Thymus (tissue), 11 donors: Measurements from ENCODE around the gene ASCC1. TPM values are rescaled to one million over a fixed set of nuclear protein-coding genes. Genes with fewer than 3 reads are reported as not detected.

Source experiments
- DNase-seq, 9 donors: peaks; one replicate each; pipeline ENCODE4 v3.0.0-alpha.2; 2013; ENCODE audit warnings: low spot score in 9 of 9, low read depth in 6 of 9, missing footprints in 1 of 9
- H3K27ac ChIP-seq, 2 donors: one replicate each; pipeline ENCODE4 v1.5.1; 2013; ENCODE audit warnings: control low read depth in 1 of 2, low read depth in 1 of 2, low read length in 1 of 2, mild to moderate bottlenecking in 1 of 2, moderate library complexity in 1 of 2
- H3K27me3 ChIP-seq, 2 donors: one replicate each; pipeline ENCODE4 v1.5.1; 2013; ENCODE audit warnings: low read length in 1 of 2; ENCODE audit not compliant: control insufficient read depth in 2 of 2, insufficient read depth in 1 of 2
- H3K36me3 ChIP-seq, 2 donors: one replicate each; pipeline ENCODE4 v1.5.1; 2013; ENCODE audit warnings: low read length in 1 of 2, mild to moderate bottlenecking in 1 of 2, moderate library complexity in 1 of 2; ENCODE audit not compliant: control insufficient read depth in 2 of 2, insufficient read depth in 2 of 2
- H3K4me1 ChIP-seq, 2 donors: one replicate each; pipeline ENCODE4 v1.5.1; 2013; ENCODE audit warnings: low read length in 2 of 2; ENCODE audit not compliant: control insufficient read depth in 2 of 2, insufficient read depth in 2 of 2
- H3K4me3 ChIP-seq, 2 donors: one replicate each; pipeline ENCODE4 v1.5.1; 2013; ENCODE audit warnings: low read length in 2 of 2, control low read depth in 1 of 2, mild to moderate bottlenecking in 1 of 2
- H3K9me3 ChIP-seq, 2 donors: one replicate each; pipeline ENCODE4 v1.5.1; 2013; ENCODE audit warnings: low read length in 1 of 2, mild to moderate bottlenecking in 1 of 2; ENCODE audit not compliant: control insufficient read depth in 2 of 2, insufficient read depth in 1 of 2
- WGBS: extraction: QIAGEN DNeasy Blood & Tissue Kit; methylation state at CpG from one replicate; pipeline ENCODE4 v1.1.7; 2013; 5-methylcytosine and 5-hydroxymethylcytosine counted together
- polyA plus RNA-seq: library from polyadenylated mRNA; stranded (reverse); fragments of 200-250 nt; gene quantifications from one replicate; pipeline ENCODE4 v1.2.3, GENCODE V29; 2013
- total RNA-seq: library from RNA; stranded (reverse); fragments of 120-200 nt; gene quantifications from one replicate; pipeline ENCODE4 v1.2.4, GENCODE V29; 2013
- donor health status: healthy.

ASCC1 gene
- total and polyA plus RNA-seq, 2 donors = 22.1 to 29.7 TPM

- peak in 4 of 9 donors; percentile 18 to 58 (median 28) for DNase-seq
- 71% methylated on average over 10 of the region's 10 CpGs for WGBS
- Histone ChIP-seq H3K9me3 (peaks cover 0 to 5% of the 10 kb centered on the region in 2 donors), H3K36me3 (peaks cover 0 to 5% of the 10 kb centered on the region in 2 donors), H3K27ac (peak overlapping the region; percentile 45 to 71), H3K4me3 (no peak overlapping the region), H3K27me3 (no peaks in the 10 kb centered on the region), H3K4me1 (peaks cover 10 to 20% of the 10 kb centered on the region in 2 donors)
Observed at GRCh38 chr10:72134785-72135767, 81.0 kb downstream of the ASCC1 start.

- Histone ChIP-seq H3K36me3 (peaks cover 0 to 5% of the 10 kb centered on the region in 2 donors), H3K4me1 (peaks cover 10 to 20% of the 10 kb centered on the region in 2 donors), H3K4me3 (no peak overlapping the region), H3K27ac (no peak overlapping the region), H3K9me3 (peaks cover 0 to 5% of the 10 kb centered on the region in 2 donors), H3K27me3 (no peaks in the 10 kb centered on the region)
- DNase-seq = no peak
Observed at GRCh38 chr10:72133517-72133916, 82.6 kb downstream of the ASCC1 start.

GRCh38 chr10:72132854-72133253 lies 83.2 kb downstream of the ASCC1 start:
- 96% methylated on average over 4 of the region's 4 CpGs for WGBS
- Histone ChIP-seq H3K36me3 (peaks cover 0 to 5% of the 10 kb centered on the region in 2 donors), H3K9me3 (peaks cover 0 to 5% of the 10 kb centered on the region in 2 donors), H3K4me1 (peaks cover 10 to 20% of the 10 kb centered on the region in 2 donors), H3K27me3 (no peaks in the 10 kb centered on the region), H3K4me3 (no peak overlapping the region), H3K27ac (no peak overlapping the region)
- DNase-seq = no peak

GRCh38 chr10:72127571-72127970 lies 88.5 kb downstream of the ASCC1 start:
- Histone ChIP-seq H3K9me3 (no peaks in the 10 kb centered on the region), H3K4me3 (no peak overlapping the region), H3K4me1 (no peaks in the 10 kb centered on the region), H3K27ac (no peak overlapping the region), H3K27me3 (no peaks in the 10 kb centered on the region), H3K36me3 (peaks cover 0 to 2% of the 10 kb centered on the region in 2 donors)
- 98% methylated on average over 2 of the region's 2 CpGs for WGBS
- no peak for DNase-seq

- peaks cover 0 to 2% of the 10 kb centered on the region in 2 donors for H3K36me3 ChIP-seq
- no peak for DNase-seq
- WGBS = 99% methylated on average over 3 of the region's 3 CpGs
Observed at GRCh38 chr10:72126872-72127232, 89.2 kb downstream of the ASCC1 start.

GRCh38 chr10:72126184-72126871 lies 89.7 kb downstream of the ASCC1 start:
- Histone ChIP-seq H3K9me3 (no peaks in the 10 kb centered on the region), H3K36me3 (peaks cover 0 to 2% of the 10 kb centered on the region in 2 donors), H3K27me3 (no peaks in the 10 kb centered on the region), H3K27ac (no peak overlapping the region), H3K4me3 (no peak overlapping the region), H3K4me1 (no peaks in the 10 kb centered on the region)
- WGBS = 97% methylated on average over 3 of the region's 3 CpGs
- peak in 1 of 9 donors; percentile 45 for DNase-seq

More at GRCh38 chr10:72126872-72127232, 89.2 kb downstream of the ASCC1 start:
- Histone ChIP-seq H3K27ac (no peak overlapping the region), H3K9me3 (no peaks in the 10 kb centered on the region), H3K4me3 (no peak overlapping the region), H3K27me3 (no peaks in the 10 kb centered on the region), H3K4me1 (no peaks in the 10 kb centered on the region)

- 100% methylated on average over 1 of the region's 1 CpG for WGBS
- peak overlapping the region in 1 of 2 donors; percentile 31 for H3K27ac ChIP-seq
- no peaks in the 10 kb centered on the region for H3K27me3 ChIP-seq
- no peaks in the 10 kb centered on the region for H3K4me1 ChIP-seq
- peaks cover 0 to 2% of the 10 kb centered on the region in 2 donors for H3K36me3 ChIP-seq
- DNase-seq = no peak
- H3K4me3 ChIP-seq = no peak overlapping the region
- H3K9me3 ChIP-seq = no peaks in the 10 kb centered on the region
Observed at GRCh38 chr10:72124989-72125388, 91.1 kb downstream of the ASCC1 start.

- Histone ChIP-seq H3K4me3 (no peak overlapping the region), H3K9me3 (no peaks in the 10 kb centered on the region), H3K27me3 (no peaks in the 10 kb centered on the region), H3K4me1 (no peaks in the 10 kb centered on the region), H3K27ac (no peak overlapping the region), H3K36me3 (peaks cover 0 to 2% of the 10 kb centered on the region in 2 donors)
- no peak for DNase-seq
Observed at GRCh38 chr10:72124381-72124780, 91.7 kb downstream of the ASCC1 start.

- Histone ChIP-seq H3K27ac (no peak overlapping the region), H3K4me1 (no peaks in the 10 kb centered on the region), H3K36me3 (peaks cover 0 to 2% of the 10 kb centered on the region in 2 donors), H3K27me3 (no peaks in the 10 kb centered on the region), H3K9me3 (no peaks in the 10 kb centered on the region), H3K4me3 (no peak overlapping the region)
- 98% methylated on average over 4 of the region's 4 CpGs for WGBS
- DNase-seq = no peak
Observed at GRCh38 chr10:72123616-72124015, 92.5 kb downstream of the ASCC1 start.
